GM12891 (cell line): Measurements from ENCODE around the gene CST7.

Experiments
- POLR2A ChIP-seq: IDR thresholded peaks from 2 replicates; pipeline ENCODE4 v1.6.1; 2011; ENCODE audit warnings: low read depth, low read length, control low read depth
- POLR2AphosphoS5 ChIP-seq: IDR thresholded peaks from 2 replicates; pipeline ENCODE4 v1.6.1; 2011; ENCODE audit warnings: low read depth, low read length, control low read depth
- TAF1 ChIP-seq: IDR thresholded peaks from 2 replicates; pipeline ENCODE4 v1.6.1; 2011; ENCODE audit warnings: low read depth, low read length, control low read depth

DNA sequence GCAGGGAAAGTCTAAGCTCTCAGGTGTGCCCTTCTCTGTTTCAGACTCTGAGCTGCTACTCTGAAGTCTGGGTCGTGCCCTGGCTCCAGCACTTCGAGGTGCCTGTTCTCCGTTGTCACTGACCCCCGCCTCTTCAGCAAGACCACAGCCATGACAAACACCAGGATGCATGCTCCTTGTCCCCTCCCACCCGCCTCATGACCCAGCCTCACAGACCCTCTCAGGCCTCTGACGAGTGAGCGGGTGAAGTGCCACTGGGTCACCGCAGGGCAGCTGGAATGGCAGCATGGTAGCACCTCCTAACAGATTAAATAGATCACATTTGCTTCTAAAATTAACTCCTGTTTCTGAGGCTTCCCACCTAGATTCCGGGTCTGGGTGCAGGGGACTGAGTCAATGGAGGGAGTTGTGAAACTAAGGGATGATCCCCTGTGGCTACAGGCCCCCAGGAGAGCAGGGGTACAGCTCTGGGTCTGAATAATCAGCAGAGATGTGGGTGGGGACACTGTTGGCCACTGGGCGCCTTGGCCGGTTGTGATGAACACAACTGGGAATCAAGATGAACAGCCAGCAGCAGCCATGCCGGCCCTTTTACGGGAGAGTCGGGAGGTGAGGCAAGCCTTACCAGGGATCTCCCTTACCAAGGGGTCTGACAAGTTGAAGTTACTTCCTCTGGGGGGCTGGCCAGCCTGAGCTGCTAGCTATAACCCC is 10.7 kb downstream of the CST7 start:
- TF ChIP-seq POLR2A (no peak), POLR2AphosphoS5 (no peak), TAF1 (no peak)
